Thyroid gland (tissue), 4 donors: Measurements from ENCODE around the gene CEP72. TPM values are rescaled to one million over a fixed set of nuclear protein-coding genes. Genes with fewer than 3 reads are reported as not detected.

ENCODE experiments used
- DNase-seq, 2 donors: peaks; one replicate each; pipeline ENCODE4 v3.0.0-alpha.2; 2019
- H3K27ac ChIP-seq, 3 donors: fragments of 200-600 bp; sonication (generic); 1 replicate in 2 of 3; 2 replicates in 1 of 3; pipeline ENCODE4 v1.5.1; 2016 to 2019; ENCODE audit warnings: mild to moderate bottlenecking in 1 of 3, moderate library complexity in 1 of 3
- H3K27me3 ChIP-seq: fragments of 200-600 bp; sonication (generic); one replicate; pipeline ENCODE4 v1.5.1; 2019
- H3K36me3 ChIP-seq, 2 donors: fragments of 200-600 bp; sonication (generic); one replicate each; pipeline ENCODE4 v1.5.1; 2016 to 2019
- H3K4me1 ChIP-seq, 2 donors: fragments of 200-600 bp; sonication (generic); one replicate each; pipeline ENCODE4 v1.5.1; 2017 to 2019
- H3K4me3 ChIP-seq, 3 donors: fragments of 200-600 bp; sonication (generic); replicated peaks in 1 of 3; 1 replicate in 2 of 3; 2 replicates in 1 of 3; pipeline ENCODE4 v1.5.1; 2016; ENCODE audit warnings: mild to moderate bottlenecking in 1 of 3
- H3K9me3 ChIP-seq: fragments of 200-600 bp; sonication (generic); one replicate; pipeline ENCODE4 v1.5.1; 2017
- CTCF ChIP-seq, 6 experiments: fragments of 200-600 bp in 3 of 6; fragments of 450-650 bp in 3 of 6; sonication (generic) in 3 of 6; IDR thresholded peaks; one replicate each; pipeline ENCODE4 v1.5.1; 2016 to 2019; ENCODE audit warnings: antibody characterized with exemption in 6 of 6, mild to moderate bottlenecking in 2 of 6, inconsistent platforms in 1 of 6, moderate library complexity in 1 of 6
- POLR2A ChIP-seq, 2 donors: fragments of 450-650 bp; IDR thresholded peaks; one replicate each; pipeline ENCODE4 v1.6.1; 2017; ENCODE audit warnings: antibody characterized with exemption in 2 of 2, mild to moderate bottlenecking in 2 of 2, moderate library complexity in 1 of 2
- WGBS, 2 donors: methylation state at CpG; one replicate each; pipeline ENCODE4 v1.1.5; 2017; 5-methylcytosine and 5-hydroxymethylcytosine counted together
- intact Hi-C: fragments of 100-400 bp; cut with DNase I; formaldehyde crosslinking; loops from one replicate; pipeline ENCODE4 v1.15.1; 2023
- total RNA-seq, 4 donors: library from RNA; depleted of rRNA; stranded (reverse); fragments of >200 nt; gene quantifications; one replicate each; pipeline ENCODE4 v1.2.3, GENCODE V29; 2016

CEP72 gene
- total RNA-seq, 4 donors from 2014 or later: 3.4 to 7.6 (median 4.6) TPM

- Histone ChIP-seq H3K36me3 (peaks cover 10 to 12% of the 10 kb centered on the region in 2 donors), H3K4me1 (peaks cover 0 to 7% of the 10 kb centered on the region in 2 donors), H3K27me3 (no peaks in the 10 kb centered on the region), H3K9me3 (no peaks in the 10 kb centered on the region), H3K4me3 (no peak overlapping the region), H3K27ac (no peak overlapping the region)
- TF ChIP-seq CTCF (IDR thresholded peaks at IDR 0.05): no peak
- TF ChIP-seq POLR2A (IDR thresholded peaks at IDR 0.05): no peak
- 80 to 88% methylated on average over 12 to 13 of the region's 20 CpGs for WGBS, 2 donors
- intact Hi-C loops: no loop called here
- no peak for DNase-seq
These were observed 21.4 kb downstream of the CEP72 start for GRCh38 chr5:633501-633955.

DNA sequence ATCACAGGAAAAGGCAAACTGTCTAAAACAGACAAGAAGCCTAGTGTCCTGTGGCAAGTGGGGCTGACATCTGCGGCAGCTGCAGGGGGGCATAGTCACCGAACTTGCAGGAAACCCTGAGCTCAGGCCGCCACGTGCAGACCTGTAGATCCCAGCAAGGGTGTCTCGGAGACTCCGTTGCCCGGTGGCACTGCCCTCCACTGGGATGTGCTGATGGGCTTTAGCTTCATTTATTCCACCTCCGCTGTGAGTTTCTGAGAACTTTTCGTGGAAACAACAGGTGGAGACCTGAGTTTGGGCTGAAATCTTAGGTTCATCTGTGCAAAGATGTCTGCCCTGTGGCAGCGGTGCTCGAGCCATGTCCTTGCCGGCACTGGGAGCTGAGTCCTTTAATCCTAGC, 22.1 kb downstream of the CEP72 start:
- H3K4me1 ChIP-seq: peaks cover 0 to under 1% of the 10 kb centered on the region in 2 donors
- H3K36me3 ChIP-seq: peaks cover 10 to 12% of the 10 kb centered on the region in 2 donors
- no peaks in the 10 kb centered on the region for H3K9me3 ChIP-seq
- no peak overlapping the region for H3K27ac ChIP-seq
- no peak for TF ChIP-seq CTCF (IDR thresholded peaks at IDR 0.05)
- no peak for TF ChIP-seq POLR2A (IDR thresholded peaks at IDR 0.05)
- no peak overlapping the region for H3K4me3 ChIP-seq
- no peaks in the 10 kb centered on the region for H3K27me3 ChIP-seq
- intact Hi-C loops: no loop called here
- DNase-seq: no peak
- 93 to 95% methylated on average over 9 to 12 of the region's 12 CpGs for WGBS, 2 donors

DNA sequence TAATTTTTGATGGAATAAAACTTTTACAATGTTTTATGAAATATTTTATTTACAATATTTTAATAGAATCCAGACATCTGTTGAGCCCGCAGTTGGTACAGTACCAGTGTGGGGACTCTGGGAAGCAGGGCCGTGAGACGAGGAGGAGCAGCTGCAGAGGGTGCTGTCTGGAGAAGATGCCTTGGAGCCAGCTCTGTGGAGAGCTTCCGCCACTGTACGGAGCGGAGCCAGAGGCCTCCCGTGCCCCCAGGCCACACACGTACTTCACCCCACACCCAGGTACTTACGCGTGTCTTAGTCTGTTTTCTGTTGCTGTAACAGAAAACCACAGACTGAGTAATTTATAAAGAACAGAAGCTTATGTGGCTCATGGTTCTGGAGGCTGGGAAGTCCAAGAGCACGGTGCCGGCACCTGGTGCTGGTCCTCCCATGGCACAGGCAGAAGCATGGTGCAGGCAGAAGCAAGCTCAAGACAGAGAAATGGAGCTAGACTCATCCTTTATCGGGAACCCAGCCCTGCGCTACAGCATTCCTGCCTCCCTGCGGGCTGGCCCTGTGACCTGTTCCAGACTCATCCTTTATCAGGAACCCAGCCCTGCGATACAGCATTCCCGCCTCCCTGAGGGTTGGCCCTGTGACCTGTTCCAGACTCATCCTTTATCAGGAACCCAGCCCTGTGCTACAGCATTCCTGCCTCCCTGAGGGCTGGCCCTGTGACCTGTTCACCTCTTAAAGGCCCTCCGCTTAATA, 23.3 kb downstream of the CEP72 start:
- H3K4me1 ChIP-seq: no peaks in the 10 kb centered on the region
- H3K27me3 ChIP-seq: no peaks in the 10 kb centered on the region
- TF ChIP-seq CTCF (IDR thresholded peaks at IDR 0.05): no peak
- no peak overlapping the region for H3K27ac ChIP-seq
- intact Hi-C loops: no loop called here
- DNase-seq: no peak
- H3K36me3 ChIP-seq: peaks cover 10 to 12% of the 10 kb centered on the region in 2 donors
- no peak overlapping the region for H3K4me3 ChIP-seq
- WGBS, 2 donors: 91 to 93% methylated on average over 18 of the region's 18 CpGs
- H3K9me3 ChIP-seq: no peaks in the 10 kb centered on the region

GRCh38 chr5:636951-637350, 24.8 kb downstream of the CEP72 start:
- no peaks in the 10 kb centered on the region for H3K9me3 ChIP-seq
- H3K4me3 ChIP-seq: no peak overlapping the region
- H3K27ac ChIP-seq: no peak overlapping the region
- no peaks in the 10 kb centered on the region for H3K4me1 ChIP-seq
- H3K36me3 ChIP-seq: peaks cover 12 to 17% of the 10 kb centered on the region in 2 donors
- DNase-seq: no peak
- intact Hi-C loops: no loop called here
- TF ChIP-seq POLR2A (IDR thresholded peaks at IDR 0.05) (no peak), CTCF (IDR thresholded peaks at IDR 0.05) (no peak)
- no peaks in the 10 kb centered on the region for H3K27me3 ChIP-seq
- 91 to 92% methylated on average over 20 of the region's 20 CpGs for WGBS, 2 donors
